GM19463 (cell line): ENCODE results near the gene PLA2G6.
"Not testable (repeated sequence)": the region's sequence is repeated elsewhere in the genome, so short reads cannot be mapped to it uniquely, and the experiment has no call there.

Source experiments
- ATAC-seq: cut with Tn5 transposase; IDR thresholded peaks from one replicate; pipeline ENCODE4 v1.9.1; 2021; ENCODE audit warnings: mild to moderate bottlenecking, moderate library complexity; ENCODE audit not compliant: unreplicated experiment

Gene PLA2G6

GRCh38 chr22:38089474-38089851 lies 92.2 kb downstream of the PLA2G6 start:
- no peak for ATAC-seq

- ATAC-seq, result no peak
Observed at GRCh38 chr22:38088629-38089473, 92.8 kb downstream of the PLA2G6 start.

GRCh38 chr22:38087855-38088254 lies 93.8 kb downstream of the PLA2G6 start:
- no peak for ATAC-seq

- no peak for ATAC-seq
Observed at GRCh38 chr22:38086942-38087341, 94.7 kb downstream of the PLA2G6 start.

GRCh38 chr22:38086001-38086845 lies 95.4 kb downstream of the PLA2G6 start:
- ATAC-seq, result no peak

- ATAC-seq, result no peak
Observed at GRCh38 chr22:38085501-38085900, 96.1 kb downstream of the PLA2G6 start.

GRCh38 chr22:38085056-38085455 lies 96.6 kb downstream of the PLA2G6 start:
- no peak for ATAC-seq

- ATAC-seq, result no peak
Observed at GRCh38 chr22:38083931-38084631, 97.5 kb downstream of the PLA2G6 start, which contains the start of gene SLC16A8. Gene SLC16A8, minus strand, starts transcription at chr22:38084184. Its CDS starts 1,311 bp downstream, at chr22:38082873.

GRCh38 chr22:38082986-38083710 lies 98.5 kb downstream of the PLA2G6 start:
- no peak for ATAC-seq

GRCh38 chr22:38081941-38082828 lies 99.4 kb downstream of the PLA2G6 start:
- ATAC-seq, result no peak

- no peak for ATAC-seq
Observed at GRCh38 chr22:38081636-38081940, 100.0 kb downstream of the PLA2G6 start.

- no peak for ATAC-seq
Observed at GRCh38 chr22:38080850-38081635, 100.6 kb downstream of the PLA2G6 start.

GRCh38 chr22:38080474-38080849 lies 101.2 kb downstream of the PLA2G6 start:
- ATAC-seq, result no peak

- ATAC-seq, result no peak
Observed at GRCh38 chr22:38079804-38080203, 101.8 kb downstream of the PLA2G6 start.

- not testable (repeated sequence) for ATAC-seq
Observed at GRCh38 chr22:38079208-38079607, 102.4 kb downstream of the PLA2G6 start.

GRCh38 chr22:38078046-38078840 lies 103.4 kb downstream of the PLA2G6 start:
- ATAC-seq, result no peak

GRCh38 chr22:38077595-38077994 lies 104.0 kb downstream of the PLA2G6 start:
- ATAC-seq, result no peak

GRCh38 chr22:38077096-38077495 lies 104.5 kb downstream of the PLA2G6 start:
- no peak for ATAC-seq
